ENCODE results near the gene SRRM2. TPM values are rescaled to one million over a fixed set of nuclear protein-coding genes. Genes with fewer than 3 reads are reported as not detected.

Gene SRRM2
- total RNA-seq, 2 donors from 2014 or later, result 476 to 541 TPM

GRCh38 chr16:2715519-2715918 lies 36.9 kb upstream of the SRRM2 start:
- no peak for DNase-seq (ENCODE audit: low spot score)

GRCh38 chr16:2715966-2716885 lies 36.2 kb upstream of the SRRM2 start:
- H3K27me3 ChIP-seq (replicated peaks; ENCODE audit: insufficient read depth), result no peaks in the 10 kb centered on the region
- H3K9me3 ChIP-seq, result no peaks in the 10 kb centered on the region
- H3K4me3 ChIP-seq, result no peak overlapping the region
- peaks cover 0 to 11% of the 10 kb centered on the region in 2 donors for H3K4me1 ChIP-seq (ENCODE audit: control insufficient read depth in 1 of 2, low read depth in 2 of 2)
- no peak for DNase-seq (ENCODE audit: low spot score)
- no peak for TF ChIP-seq CTCF (IDR thresholded peaks at IDR 0.05)
- ATAC-seq (ENCODE audit: insufficient number of reproducible peaks, low FRiP score, low read depth), result no peak
- no peaks in the 10 kb centered on the region for H3K36me3 ChIP-seq
- H3K27ac ChIP-seq, result no peak overlapping the region

More at GRCh38 chr16:2715519-2715918, 36.9 kb upstream of the SRRM2 start:
- ATAC-seq (ENCODE audit: insufficient number of reproducible peaks, low FRiP score, low read depth), result no peak
- Histone ChIP-seq H3K4me3 (no peak overlapping the region), H3K27me3 (replicated peaks; ENCODE audit: insufficient read depth) (no peaks in the 10 kb centered on the region), H3K36me3 (no peaks in the 10 kb centered on the region), H3K9me3 (no peaks in the 10 kb centered on the region), H3K27ac (no peak overlapping the region), H3K4me1 (ENCODE audit: control insufficient read depth in 1 of 2, low read depth in 2 of 2) (peaks cover 0 to 8% of the 10 kb centered on the region in 2 donors)
- TF ChIP-seq CTCF (IDR thresholded peaks at IDR 0.05), result no peak

- DNase-seq (ENCODE audit: low spot score) (no peak), ATAC-seq (ENCODE audit: insufficient number of reproducible peaks, low FRiP score, low read depth) (no peak)
- Histone ChIP-seq H3K36me3 (no peaks in the 10 kb centered on the region), H3K4me1 (ENCODE audit: control insufficient read depth in 1 of 2, low read depth in 2 of 2) (peaks cover 0 to 11% of the 10 kb centered on the region in 2 donors), H3K27me3 (replicated peaks; ENCODE audit: insufficient read depth) (no peaks in the 10 kb centered on the region), H3K9me3 (no peaks in the 10 kb centered on the region), H3K27ac (no peak overlapping the region), H3K4me3 (no peak overlapping the region)
- TF ChIP-seq CTCF (IDR thresholded peaks at IDR 0.05), result no peak
These were observed 35.5 kb upstream of the SRRM2 start for GRCh38 chr16:2716948-2717347.

GRCh38 chr16:2717383-2718263 lies 34.8 kb upstream of the SRRM2 start:
- Histone ChIP-seq H3K4me3 (no peak overlapping the region), H3K4me1 (ENCODE audit: control insufficient read depth in 1 of 2, low read depth in 2 of 2) (peaks cover 0 to 11% of the 10 kb centered on the region in 2 donors), H3K9me3 (no peaks in the 10 kb centered on the region), H3K36me3 (no peaks in the 10 kb centered on the region), H3K27ac (no peak overlapping the region), H3K27me3 (replicated peaks; ENCODE audit: insufficient read depth) (no peaks in the 10 kb centered on the region)
- DNase-seq (ENCODE audit: low spot score), result no peak
- TF ChIP-seq CTCF (IDR thresholded peaks at IDR 0.05), result no peak
- no peak for ATAC-seq (ENCODE audit: insufficient number of reproducible peaks, low FRiP score, low read depth)

Measured in thoracic aorta (tissue), 2 donors.